SW480 (cell line): ENCODE measurements around the gene GIMAP2.
"Not testable (repeated sequence)": the region's sequence is repeated elsewhere in the genome, so short reads cannot be mapped to it uniquely, and the experiment has no call there.

Experiments used
- DNase-seq: peaks from one replicate; pipeline ENCODE4 v3.0.0-alpha.2; 2016; ENCODE audit warnings: low spot score

GIMAP2 gene

GRCh38 chr7:150685219-150686029 is at the start of gene GIMAP2:
TSS of gene GIMAP2 (plus strand) at chr7:150685706. CDS start at chr7:150687060, 1,354 bp downstream.
- peak; percentile 8 for DNase-seq

- DNase-seq, result no peak
Measured at GRCh38 chr7:150641854-150642253, 43.7 kb upstream of the GIMAP2 start.

GRCh38 chr7:150642926-150643325 is 42.6 kb upstream of the GIMAP2 start:
- no peak for DNase-seq

- DNase-seq, result no peak
Measured at GRCh38 chr7:150645259-150646020, 40.1 kb upstream of the GIMAP2 start.

- no peak for DNase-seq
Measured at GRCh38 chr7:150648353-150649079, 37.0 kb upstream of the GIMAP2 start.

- DNase-seq, result no peak
Measured at GRCh38 chr7:150649080-150649385, 36.5 kb upstream of the GIMAP2 start.

GRCh38 chr7:150654692-150655091 is 30.8 kb upstream of the GIMAP2 start:
- no peak for DNase-seq

GRCh38 chr7:150656047-150656446 is 29.5 kb upstream of the GIMAP2 start:
- no peak for DNase-seq

GRCh38 chr7:150657526-150657925 is 28.0 kb upstream of the GIMAP2 start:
- DNase-seq, result no peak

GRCh38 chr7:150660939-150661613 is 24.4 kb upstream of the GIMAP2 start:
- no peak for DNase-seq

- DNase-seq, result not testable (repeated sequence)
Measured at GRCh38 chr7:150662821-150663220, 22.7 kb upstream of the GIMAP2 start.

- DNase-seq, result no peak
Measured at GRCh38 chr7:150663802-150664494, 21.6 kb upstream of the GIMAP2 start.

GRCh38 chr7:150665089-150665748 is 20.3 kb upstream of the GIMAP2 start:
- DNase-seq, result no peak

- DNase-seq, result no peak
Measured at GRCh38 chr7:150665896-150666295, 19.6 kb upstream of the GIMAP2 start.

GRCh38 chr7:150666412-150666811 is 19.1 kb upstream of the GIMAP2 start:
- DNase-seq, result no peak

GRCh38 chr7:150668472-150668911 is 17.0 kb upstream of the GIMAP2 start:
- no peak for DNase-seq

- DNase-seq, result no peak
Measured at GRCh38 chr7:150668977-150669376, 16.5 kb upstream of the GIMAP2 start.

GRCh38 chr7:150671798-150672585 is 13.5 kb upstream of the GIMAP2 start:
- DNase-seq, result not testable (repeated sequence)

GRCh38 chr7:150675714-150676113 is 9.8 kb upstream of the GIMAP2 start:
- DNase-seq, result no peak

GRCh38 chr7:150676276-150676675 is 9.2 kb upstream of the GIMAP2 start:
- not testable (repeated sequence) for DNase-seq
